Left ventricle myocardium inferior (tissue), 1 donor: ENCODE data around the gene SSBP2. TPM values are rescaled to one million over a fixed set of nuclear protein-coding genes. Genes with fewer than 3 reads are reported as not detected.
"Not testable (repeated sequence)": the region's sequence is repeated elsewhere in the genome, so short reads cannot be mapped to it uniquely, and the experiment has no call there.

Experiments used
- DNase-seq: peaks from one replicate; pipeline ENCODE4 v3.0.0-alpha.2; 2020
- H3K27ac ChIP-seq: fragments of 200-600 bp; replicated peaks from 2 replicates; pipeline ENCODE4 v1.8.0; 2021
- H3K27me3 ChIP-seq: fragments of 200-600 bp; 2 replicates; pipeline ENCODE4 v1.8.0; 2021; ENCODE audit warnings: low read depth
- H3K36me3 ChIP-seq: fragments of 200-600 bp; 2 replicates; pipeline ENCODE4 v1.8.0; 2021
- H3K4me1 ChIP-seq: fragments of 200-600 bp; 2 replicates; pipeline ENCODE4 v1.8.0; 2021
- H3K4me3 ChIP-seq: fragments of 200-600 bp; 2 replicates; pipeline ENCODE4 v1.8.0; 2021; ENCODE audit warnings: mild to moderate bottlenecking, moderate library complexity
- H3K9me3 ChIP-seq: fragments of 200-600 bp; replicated peaks from 2 replicates; pipeline ENCODE4 v1.8.0; 2021
- intact Hi-C: fragments of 100-400 bp; cut with micrococcal nuclease; formaldehyde crosslinking; loops from one replicate; pipeline ENCODE4 v1.11.0; 2022
- total RNA-seq: library from RNA; stranded (reverse); fragmentation: NEBNext Ultra II Directional; extraction: Animal tissue kit (Norgen Biotek cat#: 25700); gene quantifications from one replicate; pipeline ENCODE4 v1.2.1, GENCODE V29; 2021
- TF ChIP-seq, protein P1 (sequence below): fragments of 200-600 bp; IDR thresholded peaks from 2 replicates; pipeline ENCODE4 v1.8.0; 2021; ENCODE audit warnings: antibody characterized with exemption, mild to moderate bottlenecking, borderline replicate concordance
- donor health status: DM: no; HTN: yes; CAD: no; lungs with severe emphysema.

The SSBP2 gene
- total RNA-seq, 1 donor from 2014 or later: 40.7 TPM

GRCh38 chr5:81687292-81687691, 63.6 kb downstream of the SSBP2 start:
- Histone ChIP-seq H3K27ac (no peak overlapping the region), H3K9me3 (peaks cover 38% of the 10 kb centered on the region)

DNA sequence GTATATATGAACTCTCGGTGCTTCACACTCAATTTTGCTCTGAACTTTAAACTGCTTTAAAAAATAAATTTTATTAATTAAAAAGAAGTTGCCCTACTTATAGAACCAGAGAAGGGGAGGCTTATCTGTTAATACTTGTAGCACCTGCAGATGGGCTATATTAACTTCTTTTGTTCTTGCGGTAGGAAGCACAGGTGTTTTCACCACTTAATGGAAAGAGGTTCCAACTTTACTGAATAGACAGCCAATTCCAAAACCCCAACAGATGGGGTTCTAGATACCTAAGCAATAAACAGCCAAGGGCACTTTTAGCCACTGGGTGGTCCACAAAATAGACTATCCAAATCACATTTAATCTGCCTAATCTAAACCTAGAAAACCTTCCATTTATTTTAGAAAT, 65.4 kb downstream of the SSBP2 start:
- TF ChIP-seq, protein P1, sequence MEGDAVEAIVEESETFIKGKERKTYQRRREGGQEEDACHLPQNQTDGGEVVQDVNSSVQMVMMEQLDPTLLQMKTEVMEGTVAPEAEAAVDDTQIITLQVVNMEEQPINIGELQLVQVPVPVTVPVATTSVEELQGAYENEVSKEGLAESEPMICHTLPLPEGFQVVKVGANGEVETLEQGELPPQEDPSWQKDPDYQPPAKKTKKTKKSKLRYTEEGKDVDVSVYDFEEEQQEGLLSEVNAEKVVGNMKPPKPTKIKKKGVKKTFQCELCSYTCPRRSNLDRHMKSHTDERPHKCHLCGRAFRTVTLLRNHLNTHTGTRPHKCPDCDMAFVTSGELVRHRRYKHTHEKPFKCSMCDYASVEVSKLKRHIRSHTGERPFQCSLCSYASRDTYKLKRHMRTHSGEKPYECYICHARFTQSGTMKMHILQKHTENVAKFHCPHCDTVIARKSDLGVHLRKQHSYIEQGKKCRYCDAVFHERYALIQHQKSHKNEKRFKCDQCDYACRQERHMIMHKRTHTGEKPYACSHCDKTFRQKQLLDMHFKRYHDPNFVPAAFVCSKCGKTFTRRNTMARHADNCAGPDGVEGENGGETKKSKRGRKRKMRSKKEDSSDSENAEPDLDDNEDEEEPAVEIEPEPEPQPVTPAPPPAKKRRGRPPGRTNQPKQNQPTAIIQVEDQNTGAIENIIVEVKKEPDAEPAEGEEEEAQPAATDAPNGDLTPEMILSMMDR: no peak
- Histone ChIP-seq H3K36me3 (peaks cover 3% of the 10 kb centered on the region), H3K4me3 (no peak overlapping the region), H3K9me3 (peaks cover 45% of the 10 kb centered on the region), H3K4me1 (no peaks in the 10 kb centered on the region), H3K27ac (no peak overlapping the region), H3K27me3 (no peaks in the 10 kb centered on the region)
- intact Hi-C loops: no loop called here
- DNase-seq: no peak

More at GRCh38 chr5:81687292-81687691, 63.6 kb downstream of the SSBP2 start:
- intact Hi-C loops: no loop called here
- peaks cover 4% of the 10 kb centered on the region for H3K36me3 ChIP-seq
- H3K4me1 ChIP-seq: no peaks in the 10 kb centered on the region
- H3K27me3 ChIP-seq: no peaks in the 10 kb centered on the region
- TF ChIP-seq, protein P1: no peak
- no peak overlapping the region for H3K4me3 ChIP-seq
- no peak for DNase-seq

- no peak overlapping the region for H3K4me3 ChIP-seq
- no peak overlapping the region for H3K27ac ChIP-seq
- no peaks in the 10 kb centered on the region for H3K36me3 ChIP-seq
- peaks cover 18% of the 10 kb centered on the region for H3K4me1 ChIP-seq
- no peak for DNase-seq
- no peaks in the 10 kb centered on the region for H3K27me3 ChIP-seq
- H3K9me3 ChIP-seq: peaks cover 27% of the 10 kb centered on the region
- intact Hi-C loops: no loop called here
- TF ChIP-seq, protein P1: no peak
These were observed 71.0 kb downstream of the SSBP2 start for GRCh38 chr5:81679885-81680284.

DNA sequence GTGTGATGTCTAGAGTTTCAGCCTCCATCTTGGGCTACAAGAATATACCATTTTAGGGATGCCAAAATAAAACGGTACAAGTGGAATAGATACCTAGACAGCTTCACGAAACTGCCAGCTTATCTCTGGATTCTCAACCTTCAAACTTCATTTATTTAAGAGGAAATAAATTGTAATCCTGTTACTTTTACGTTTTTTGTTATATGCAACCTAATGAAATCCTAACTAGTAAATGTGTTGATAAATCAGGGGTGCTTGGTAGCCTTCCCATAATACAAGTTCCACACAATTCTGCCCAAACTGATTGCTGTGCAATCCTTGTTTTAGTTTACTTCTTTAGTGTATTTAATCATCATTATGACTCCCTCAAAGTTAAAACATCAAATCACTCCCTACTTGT, 75.5 kb downstream of the SSBP2 start:
- intact Hi-C loops: no loop called here
- peaks cover 3% of the 10 kb centered on the region for H3K9me3 ChIP-seq

DNA sequence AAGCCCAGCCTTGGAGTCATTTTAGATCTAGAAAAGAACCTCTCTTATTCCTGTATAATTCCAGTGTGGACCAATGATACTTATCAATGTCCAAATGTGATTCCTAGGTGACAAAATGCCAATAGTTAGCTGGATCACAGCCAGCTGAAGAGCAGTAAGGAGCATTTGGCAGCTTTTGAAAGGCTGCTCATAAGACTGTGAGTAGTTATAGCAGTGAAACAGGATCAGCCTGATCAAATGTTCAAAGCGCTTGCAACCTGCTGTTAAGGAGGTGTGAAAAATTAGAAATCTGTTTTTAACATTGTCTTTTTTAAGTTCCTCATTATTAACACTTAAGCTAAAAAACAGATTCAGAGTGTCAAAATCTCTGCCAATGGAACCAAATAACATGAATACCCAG, 85.1 kb downstream of the SSBP2 start:
- Histone ChIP-seq H3K27ac (no peak overlapping the region), H3K4me1 (peaks cover 38% of the 10 kb centered on the region), H3K9me3 (peaks cover 2% of the 10 kb centered on the region), H3K4me3 (no peak overlapping the region), H3K36me3 (no peaks in the 10 kb centered on the region), H3K27me3 (no peaks in the 10 kb centered on the region)
- TF ChIP-seq, protein P1: no peak
- DNase-seq: no peak
- intact Hi-C loops: no loop called here

More for the DNA sequence above, 75.5 kb downstream of the SSBP2 start:
- no peak overlapping the region for H3K27ac ChIP-seq
- TF ChIP-seq, protein P1: no peak
- no peaks in the 10 kb centered on the region for H3K27me3 ChIP-seq
- no peak for DNase-seq
- H3K4me3 ChIP-seq: no peak overlapping the region
- H3K4me1 ChIP-seq: peaks cover 32% of the 10 kb centered on the region
- H3K36me3 ChIP-seq: no peaks in the 10 kb centered on the region

GRCh38 chr5:81660624-81661023, 90.3 kb downstream of the SSBP2 start:
- H3K27me3 ChIP-seq, DNase-seq, H3K4me3 ChIP-seq, H3K36me3 ChIP-seq, H3K27ac ChIP-seq, intact Hi-C loops: not testable (repeated sequence)
- Histone ChIP-seq H3K9me3 (peaks cover 12% of the 10 kb centered on the region), H3K4me1 (peaks cover 14% of the 10 kb centered on the region)
